GM21786 (cell line): ENCODE measurements around the gene GATAD2A.
"Not testable (repeated sequence)": the region's sequence is repeated elsewhere in the genome, so short reads cannot be mapped to it uniquely, and the experiment has no call there.

Source experiments
- ATAC-seq: cut with Tn5 transposase; IDR thresholded peaks from one replicate; pipeline ENCODE4 v1.9.1; 2021; ENCODE audit not compliant: unreplicated experiment

GATAD2A gene

DNA sequence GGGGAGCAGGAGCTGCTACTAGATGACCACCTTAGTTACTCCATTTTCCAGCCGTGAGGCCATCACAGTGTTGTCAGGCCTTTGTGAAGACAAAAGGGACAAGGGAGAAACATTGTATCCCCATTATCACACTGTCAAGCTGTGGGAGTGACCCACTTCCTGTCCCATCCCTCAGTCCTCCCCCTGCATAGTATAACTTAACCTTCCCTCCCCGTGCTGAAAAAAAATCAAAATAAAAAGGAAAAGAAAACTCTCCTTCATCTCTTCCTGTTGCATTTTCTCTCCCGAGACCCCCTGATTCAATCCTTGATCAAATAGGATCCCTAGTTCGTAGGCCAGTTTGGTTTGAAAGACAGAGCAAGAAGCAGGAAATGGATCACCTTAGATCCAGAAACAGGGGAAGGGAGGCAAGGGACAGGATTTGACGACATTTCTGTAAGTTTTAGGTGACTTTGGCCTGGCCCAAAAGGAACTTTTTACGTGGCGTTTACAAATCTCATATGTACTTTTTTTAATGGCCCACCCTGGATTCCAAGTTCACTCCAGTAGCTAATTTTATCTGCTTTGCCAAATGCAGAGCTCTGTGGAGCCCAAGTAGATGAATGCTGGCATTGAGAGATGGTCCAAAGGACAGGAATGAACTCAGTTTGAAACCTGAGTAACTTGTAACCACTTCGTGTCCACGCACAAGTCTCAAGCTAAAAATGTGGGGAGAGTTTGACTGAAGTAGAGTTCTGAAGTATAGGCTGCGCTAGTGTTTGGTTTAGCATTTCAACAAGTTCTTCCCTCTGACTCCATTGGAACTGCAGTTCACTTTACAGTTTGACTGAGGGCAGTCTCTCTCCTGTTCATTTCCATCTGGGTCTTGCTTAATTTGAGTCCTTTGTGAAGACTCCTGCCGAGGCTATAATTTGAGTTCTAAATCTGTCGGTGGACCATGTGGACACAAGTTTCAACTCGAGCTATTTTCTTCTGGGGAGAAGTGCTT, 16.6 kb upstream of the GATAD2A start:
- ATAC-seq: no peak

- not testable (repeated sequence) for ATAC-seq
These were observed 15.8 kb upstream of the GATAD2A start for GRCh38 chr19:19389683-19390082.

DNA sequence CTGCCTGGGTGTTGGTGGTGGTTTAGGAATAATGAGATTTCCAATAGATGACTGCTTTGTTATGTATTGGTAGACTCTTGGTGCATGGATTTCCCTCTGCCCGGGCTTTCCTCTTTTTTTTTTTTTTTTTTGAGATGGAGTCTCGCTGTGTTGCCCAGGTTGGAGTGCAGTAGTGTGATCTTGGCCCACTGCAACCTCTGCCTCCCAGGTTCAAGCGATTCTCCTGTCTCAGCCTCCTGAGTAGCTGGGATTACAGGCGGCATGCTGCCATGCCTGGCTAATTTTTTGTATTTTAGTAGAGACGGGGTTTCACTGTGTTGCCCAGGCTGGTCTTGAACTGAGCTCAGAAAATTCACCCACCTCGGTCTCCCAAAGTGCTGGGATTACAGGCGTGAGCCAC, 11.1 kb upstream of the GATAD2A start:
- ATAC-seq: not testable (repeated sequence)

GRCh38 chr19:19399733-19400433, 5.6 kb upstream of the GATAD2A start:
- ATAC-seq: no peak

GRCh38 chr19:19402656-19403372, 2.7 kb upstream of the GATAD2A start:
- ATAC-seq: no peak

- no peak for ATAC-seq
These were observed 2.0 kb upstream of the GATAD2A start for GRCh38 chr19:19403373-19403901.

DNA sequence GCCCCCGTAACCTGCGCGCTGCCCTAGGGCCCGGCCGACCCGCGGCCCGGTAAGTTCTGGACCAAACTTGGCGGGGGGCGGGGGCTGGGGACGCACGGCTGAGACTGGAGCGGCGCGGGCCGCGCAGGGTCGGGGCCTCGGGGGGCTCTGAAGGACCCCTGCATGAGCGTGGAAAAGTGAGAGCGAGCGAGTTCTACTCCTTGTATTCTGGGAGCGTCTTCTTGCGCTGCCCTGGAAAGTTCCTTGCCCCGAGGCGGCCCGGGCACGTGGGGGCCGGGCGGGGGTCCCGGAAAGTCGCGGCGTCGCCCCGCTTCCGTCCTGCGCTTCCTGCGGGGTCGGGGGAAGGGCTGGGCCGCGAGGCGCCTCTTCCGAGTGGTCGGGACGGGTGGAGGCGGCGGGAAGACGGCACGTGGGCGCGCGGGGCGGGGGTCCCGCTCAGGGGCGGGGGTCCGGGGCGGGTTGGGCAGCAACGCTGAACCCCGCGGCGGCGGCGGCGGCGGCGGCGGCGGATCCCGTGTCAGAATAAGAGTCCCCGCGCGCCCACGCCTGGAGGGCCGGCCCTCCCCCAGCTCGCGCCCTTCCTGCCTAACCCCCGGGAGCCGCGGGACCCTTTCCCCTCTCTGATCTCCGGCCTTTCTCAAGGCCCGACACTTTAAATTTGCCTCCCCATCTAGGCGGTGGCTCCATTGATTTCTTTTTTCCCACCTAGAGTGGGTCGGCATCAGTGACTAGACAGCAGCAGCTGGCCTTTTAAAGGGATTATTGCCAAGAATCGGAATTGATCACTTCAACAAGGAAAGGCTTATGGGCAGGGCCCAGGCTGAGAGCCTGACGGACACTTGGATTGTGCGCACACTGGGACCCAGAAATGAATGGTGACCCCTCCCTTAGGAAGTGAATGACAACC, 749 bp downstream of the GATAD2A start:
- ATAC-seq: no peak

DNA sequence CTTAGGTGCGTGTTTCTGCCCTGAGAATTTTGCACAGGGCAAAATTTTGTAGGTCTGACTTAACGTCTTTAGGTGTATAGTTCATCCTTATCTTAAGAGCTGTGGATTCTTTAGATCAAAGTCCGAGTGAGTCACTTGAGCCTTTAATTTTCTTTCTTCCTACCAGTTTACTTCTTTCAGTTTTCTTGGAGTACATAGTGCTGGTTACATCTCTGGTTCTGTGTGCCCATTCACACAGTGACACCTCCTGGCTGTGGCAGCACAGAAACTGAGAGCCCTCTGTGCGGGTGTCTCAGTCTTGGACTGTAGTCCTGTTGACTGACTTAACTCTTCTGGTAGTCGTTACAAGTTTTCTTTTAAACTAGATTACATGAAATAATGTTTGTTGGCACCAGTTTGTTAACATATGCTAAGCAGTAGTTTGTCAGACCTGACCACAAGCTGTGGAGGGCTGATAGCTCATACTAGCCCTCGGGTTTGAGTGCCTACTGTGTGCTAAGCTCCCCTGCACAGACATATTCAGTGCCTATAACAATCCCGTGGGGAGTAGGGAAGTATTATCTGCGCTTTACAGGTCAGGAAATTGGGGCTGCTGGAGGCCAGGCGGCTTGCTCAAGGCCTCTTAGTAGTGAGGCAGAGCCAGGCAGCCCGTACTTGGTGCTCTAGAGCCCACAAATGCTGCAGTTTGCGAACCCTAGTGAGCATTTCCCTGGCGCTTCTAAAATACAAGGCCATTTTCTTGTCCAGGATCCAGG, 1.6 kb downstream of the GATAD2A start:
- no peak for ATAC-seq

GRCh38 chr19:19407633-19407930, 2.1 kb downstream of the GATAD2A start:
- no peak for ATAC-seq

DNA sequence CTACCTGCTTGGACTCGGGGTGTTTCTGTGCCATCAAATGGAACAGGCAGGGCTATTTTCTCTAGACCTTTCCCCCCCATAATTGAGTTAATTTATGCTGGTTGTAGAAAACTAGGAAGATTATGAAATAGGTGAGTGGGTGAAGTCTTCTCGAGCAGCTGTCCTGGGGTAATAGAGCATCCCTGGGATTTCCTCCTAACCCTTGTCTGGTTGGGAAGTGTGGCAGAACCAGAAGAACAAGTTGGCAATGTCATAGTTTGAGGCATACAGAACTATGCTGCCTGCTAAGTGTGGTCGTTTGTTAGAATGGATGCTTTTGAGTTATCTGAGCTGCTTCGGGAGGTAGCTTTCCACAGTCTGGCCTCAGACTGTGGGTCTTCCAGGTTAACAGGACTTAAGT, 3.7 kb downstream of the GATAD2A start:
- ATAC-seq: no peak

GRCh38 chr19:19409631-19410030, 4.2 kb downstream of the GATAD2A start:
- ATAC-seq: no peak

- peak; percentile 49 for ATAC-seq
These were observed 5.4 kb downstream of the GATAD2A start for GRCh38 chr19:19410553-19411550.

DNA sequence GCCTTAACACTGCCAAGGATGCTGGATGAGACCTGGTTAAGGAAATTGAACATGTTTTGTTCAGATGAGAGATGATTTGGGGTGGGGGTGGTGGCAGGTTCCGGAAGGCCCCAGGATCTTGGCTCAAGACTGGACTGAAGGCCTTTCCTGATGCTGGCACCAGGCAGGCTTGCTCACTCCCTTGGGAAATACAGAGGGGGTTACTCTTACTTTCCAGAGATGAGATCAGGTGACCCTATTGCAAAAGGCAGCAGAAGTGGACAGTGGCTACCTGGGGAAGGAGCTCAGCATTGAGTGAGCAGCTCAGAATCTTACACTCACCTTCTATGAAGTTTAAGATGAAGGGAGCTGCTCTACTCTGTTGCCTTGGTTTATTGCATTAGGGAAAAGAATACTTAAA, 10.8 kb downstream of the GATAD2A start:
- ATAC-seq: no peak

GRCh38 chr19:19417046-19417445, 11.6 kb downstream of the GATAD2A start:
- no peak for ATAC-seq

DNA sequence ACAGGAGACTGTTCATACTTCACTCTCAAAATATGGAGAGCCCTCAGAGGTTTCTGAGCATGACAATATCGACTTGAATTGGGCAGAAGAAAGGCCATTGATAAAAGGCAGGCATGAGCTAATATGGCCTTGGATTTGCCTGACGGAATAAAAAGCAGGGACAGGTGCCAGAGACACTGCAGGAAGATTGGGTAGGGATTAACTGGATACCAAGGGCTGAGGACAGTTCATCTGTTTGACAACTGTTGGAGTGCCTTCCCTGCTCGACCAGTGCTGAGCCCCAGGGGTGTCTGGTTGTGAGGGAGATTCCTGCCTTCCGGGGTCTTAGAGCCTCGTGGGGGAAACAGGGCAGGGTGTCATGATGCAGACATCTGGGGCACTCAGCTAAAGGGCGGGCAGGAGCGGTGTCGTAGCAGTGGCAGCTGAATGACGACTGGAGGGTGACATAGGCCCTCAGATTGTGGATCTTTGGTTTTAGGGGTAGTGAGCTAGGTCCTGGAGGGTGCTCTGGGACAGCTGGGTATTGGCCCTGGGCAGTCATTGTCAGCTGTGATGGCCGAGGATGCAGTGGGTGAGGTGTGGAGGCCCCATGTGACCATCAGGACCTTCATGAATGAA, 12.3 kb downstream of the GATAD2A start:
- ATAC-seq: no peak

DNA sequence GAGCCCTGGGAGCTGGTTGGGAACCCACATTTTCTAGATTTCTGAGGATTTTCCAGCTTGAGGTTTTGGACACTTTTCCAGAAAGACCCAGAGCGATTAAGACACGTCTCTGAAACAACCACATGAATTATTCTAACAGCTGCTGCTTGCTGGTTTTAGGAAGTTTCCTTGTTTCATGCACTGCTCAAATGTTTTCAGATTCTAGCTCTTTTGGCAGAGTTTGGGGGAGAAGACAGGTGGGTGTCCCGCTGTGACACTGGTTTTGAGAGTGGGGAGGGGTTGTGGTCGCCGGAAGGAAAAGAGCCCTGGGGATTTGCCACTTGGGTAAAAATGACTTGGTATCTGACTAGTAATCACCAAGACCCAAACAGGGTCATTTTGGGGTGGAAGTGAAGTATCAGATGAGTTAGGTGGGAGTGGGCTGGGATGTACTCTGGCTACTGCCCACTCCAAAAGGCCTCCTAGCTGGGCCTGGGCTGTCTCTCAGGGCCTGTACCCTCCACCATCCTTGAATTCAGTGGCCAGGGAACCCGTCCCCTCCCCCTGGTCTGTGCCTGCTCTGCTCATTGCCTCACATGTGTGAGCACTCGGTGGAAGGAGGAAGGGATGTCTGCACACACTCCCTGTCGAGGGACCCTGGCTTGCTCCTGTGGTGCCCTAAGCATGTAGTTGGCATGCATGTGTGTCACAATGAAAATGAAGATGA, 13.2 kb downstream of the GATAD2A start:
- no peak for ATAC-seq

DNA sequence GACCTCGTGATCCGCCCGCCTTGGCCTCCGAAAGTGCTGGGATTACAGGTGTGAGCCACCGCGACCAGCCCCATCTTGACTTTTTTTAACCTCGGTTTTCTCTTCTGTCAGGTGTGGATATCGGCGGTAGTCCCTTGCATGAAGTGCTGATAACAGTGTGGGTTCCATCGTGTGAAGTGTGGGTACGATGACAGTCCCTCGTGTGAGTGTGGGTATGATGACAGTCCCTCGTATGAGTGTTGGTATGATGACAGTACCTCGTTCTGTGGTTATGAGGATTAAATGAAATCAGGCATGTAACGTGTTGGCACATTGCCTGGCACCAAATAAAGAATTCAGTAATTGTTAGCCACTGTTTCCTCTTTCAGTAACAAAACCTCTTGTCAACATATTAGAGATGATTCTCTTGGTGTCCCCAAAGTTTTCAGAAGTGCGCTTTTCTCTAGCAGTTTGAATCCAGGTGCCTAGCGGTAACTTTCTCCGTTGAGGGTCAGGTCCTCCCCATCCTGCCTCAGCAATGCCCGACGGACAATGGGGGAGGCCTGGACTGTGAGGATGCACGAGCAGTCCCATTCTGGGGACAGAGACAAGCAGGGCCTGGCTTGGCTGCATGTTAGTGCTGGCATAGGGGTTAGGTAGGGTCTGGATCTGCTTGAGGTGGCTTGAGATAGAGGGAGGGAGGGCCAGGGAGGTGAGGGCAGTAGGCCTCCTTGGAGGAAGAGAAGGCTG, 15.3 kb downstream of the GATAD2A start:
- ATAC-seq: no peak
